Trophoblast cell (in vitro differentiated cells and primary cell): Measurements from ENCODE around the gene YBX2.

Experiments used
- DNase-seq, 2 donors: peaks; one replicate each; pipeline ENCODE4 v3.0.0-alpha.2; 2016
- H2AFZ ChIP-seq: 2 replicates; pipeline ENCODE4 v1.6.1; 2013; ENCODE audit warnings: low read length, moderate library complexity, mild to moderate bottlenecking; ENCODE audit not compliant: insufficient read depth, poor library complexity
- H2AK5ac ChIP-seq: 2 replicates; pipeline ENCODE4 v1.6.1; 2013; ENCODE audit warnings: mild to moderate bottlenecking, low read length
- H2BK120ac ChIP-seq: 2 replicates; pipeline ENCODE4 v1.6.1; 2013; ENCODE audit warnings: low read length, mild to moderate bottlenecking, moderate library complexity; ENCODE audit not compliant: insufficient read depth, poor library complexity
- H2BK12ac ChIP-seq: 2 replicates; pipeline ENCODE4 v1.6.1; 2013; ENCODE audit warnings: mild to moderate bottlenecking, low read length, moderate library complexity
- H2BK5ac ChIP-seq: 2 replicates; pipeline ENCODE4 v1.6.1; 2013; ENCODE audit warnings: low read length, low read depth, moderate library complexity, mild to moderate bottlenecking; ENCODE audit not compliant: poor library complexity
- H3K14ac ChIP-seq: 2 replicates; pipeline ENCODE4 v1.6.1; 2013; ENCODE audit warnings: mild to moderate bottlenecking, low read length
- H3K18ac ChIP-seq: 2 replicates; pipeline ENCODE4 v1.6.1; 2013; ENCODE audit warnings: mild to moderate bottlenecking, low read length
- H3K23ac ChIP-seq: 2 replicates; pipeline ENCODE4 v1.6.1; 2013; ENCODE audit warnings: low read length
- H3K27ac ChIP-seq: 2 replicates; pipeline ENCODE4 v1.5.1; 2013; ENCODE audit warnings: low read depth, mild to moderate bottlenecking, inconsistent platforms, low read length, moderate library complexity
- H3K27me3 ChIP-seq: 2 replicates; pipeline ENCODE4 v1.6.1; 2013; ENCODE audit warnings: inconsistent platforms, mild to moderate bottlenecking, low read length, moderate library complexity; ENCODE audit not compliant: insufficient read depth
- H3K36me3 ChIP-seq, 2 experiments: 1 replicate in 1 of 2; 2 replicates in 1 of 2; pipeline ENCODE4 v1.6.1; 2013; ENCODE audit warnings: low read length in 2 of 2, mild to moderate bottlenecking in 2 of 2, moderate library complexity in 1 of 2; ENCODE audit not compliant: insufficient read depth in 2 of 2, control insufficient read depth in 1 of 2
- H3K4ac ChIP-seq: 2 replicates; pipeline ENCODE4 v1.6.1; 2013; ENCODE audit warnings: low read depth, mild to moderate bottlenecking, low read length, moderate library complexity
- H3K4me1 ChIP-seq, 2 experiments: 1 replicate in 1 of 2; 2 replicates in 1 of 2; pipeline ENCODE4 v1.6.1; 2013; ENCODE audit warnings: low read length in 2 of 2, mild to moderate bottlenecking in 2 of 2, moderate library complexity in 1 of 2; ENCODE audit not compliant: insufficient read depth in 2 of 2, control insufficient read depth in 1 of 2
- H3K4me2 ChIP-seq: 2 replicates; pipeline ENCODE4 v1.6.1; 2013; ENCODE audit warnings: inconsistent platforms, mild to moderate bottlenecking, low read length, moderate library complexity
- H3K4me3 ChIP-seq: 2 replicates; pipeline ENCODE4 v1.5.1; 2013; ENCODE audit warnings: mild to moderate bottlenecking, low read depth, low read length, inconsistent platforms
- H3K79me1 ChIP-seq: one replicate; pipeline ENCODE4 v1.6.1; 2013; ENCODE audit warnings: low read length
- H3K79me2 ChIP-seq: 2 replicates; pipeline ENCODE4 v1.6.1; 2013; ENCODE audit warnings: low read length, mild to moderate bottlenecking; ENCODE audit not compliant: control insufficient read depth, insufficient read depth, poor library complexity
- H3K9ac ChIP-seq: 2 replicates; pipeline ENCODE4 v1.6.1; 2013; ENCODE audit warnings: mild to moderate bottlenecking, low read length
- H3K9me3 ChIP-seq: 2 replicates; pipeline ENCODE4 v1.6.1; 2013; ENCODE audit warnings: low read depth, mild to moderate bottlenecking, control low read depth, inconsistent platforms, low read length; ENCODE audit not compliant: insufficient read depth
- H4K12ac ChIP-seq: 2 replicates; pipeline ENCODE4 v1.6.1; 2013; ENCODE audit warnings: low read depth, mild to moderate bottlenecking, low read length, moderate library complexity
- H4K8ac ChIP-seq: 2 replicates; pipeline ENCODE4 v1.6.1; 2013; ENCODE audit warnings: low read depth, mild to moderate bottlenecking, low read length, moderate library complexity
- H4K91ac ChIP-seq: one replicate; pipeline ENCODE4 v1.6.1; 2013; ENCODE audit warnings: low read depth, mild to moderate bottlenecking, low read length, moderate library complexity
- WGBS: extraction: QIAGEN DNeasy Blood & Tissue Kit; methylation state at CpG from one replicate; pipeline ENCODE4 v1.1.7; 2013; ENCODE audit warnings: missing lambda C conversion rate; ENCODE audit not compliant: insufficient read length, insufficient coverage; ENCODE audit errors: extremely low coverage; 5-methylcytosine and 5-hydroxymethylcytosine counted together

YBX2 gene

DNA sequence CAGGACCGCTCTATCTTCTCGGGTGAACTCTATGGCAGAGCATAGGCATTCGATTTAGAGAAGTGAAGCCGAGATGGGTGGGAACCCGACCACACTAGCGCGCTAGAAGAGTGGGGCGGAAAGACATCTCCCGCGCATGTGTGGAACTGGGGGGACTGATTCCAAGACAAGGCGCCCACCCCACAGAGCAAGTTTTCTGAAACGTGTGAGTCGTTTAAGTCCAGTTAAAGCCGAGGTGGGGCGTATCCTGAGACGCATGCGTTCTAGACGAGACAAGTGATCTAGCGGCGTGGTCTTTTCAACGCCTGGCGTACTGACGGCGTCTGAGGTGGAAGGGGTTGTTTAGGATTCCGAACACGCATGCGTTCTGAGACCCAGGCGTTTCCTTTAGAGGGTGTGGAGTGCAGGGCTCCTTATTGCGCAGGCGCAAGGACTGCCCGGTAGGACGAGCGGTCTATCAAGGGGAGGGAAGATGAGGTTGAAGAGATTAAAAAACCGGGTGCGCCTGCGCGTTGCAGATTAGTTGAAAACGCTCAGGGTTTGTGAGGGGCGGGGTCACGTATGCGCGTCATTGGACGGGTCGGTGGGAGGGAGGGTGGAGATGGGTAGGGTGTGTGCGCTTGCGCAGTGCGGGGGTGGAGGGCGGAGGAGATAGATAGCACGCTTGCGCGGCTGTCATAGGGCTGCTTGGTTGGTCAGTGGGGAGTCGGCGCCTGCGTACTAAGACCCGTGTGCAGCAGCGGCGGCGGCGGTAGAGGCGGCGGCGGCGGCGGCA, 12.7 kb upstream of the YBX2 start, which contains the start of gene EIF5A:
Gene EIF5A (plus strand): TSS at position 718 of the 775 bp plus-strand sequence. CDS start 2,008 bp downstream, outside the sequence.
- Histone ChIP-seq H3K4me1 (peaks cover 4% of the 10 kb centered on the region in 2 experiments), H3K79me2 (peaks cover 22% of the 10 kb centered on the region), H2BK5ac (peak within 1 kb of the TSS; percentile 95), H3K4me3 (peak within 1 kb of the TSS; percentile 99), H3K23ac (no peak within 1 kb of the TSS), H3K27me3 (no peaks in the 10 kb centered on the region), H2BK120ac (peak within 1 kb of the TSS; percentile 82), H2BK12ac (no peak within 1 kb of the TSS), H3K4me2 (peak within 1 kb of the TSS; percentile 97), H3K9ac (peak within 1 kb of the TSS; percentile 99), H3K14ac (peak within 1 kb of the TSS; percentile 97), H3K18ac (peak within 1 kb of the TSS; percentile 98), H2AK5ac (peak within 1 kb of the TSS; percentile 98), H3K36me3 (peaks cover 18 to 24% of the 10 kb centered on the region in 2 experiments), H4K8ac (peak within 1 kb of the TSS; percentile 96), H3K79me1 (peaks cover 16% of the 10 kb centered on the region), H3K27ac (peak within 1 kb of the TSS; percentile 90), H3K9me3 (no peaks in the 10 kb centered on the region), H3K4ac (peak within 1 kb of the TSS; percentile 80), H4K12ac (peak within 1 kb of the TSS; percentile 93), H4K91ac (peak within 1 kb of the TSS; percentile 94), H2AFZ (peak within 1 kb of the TSS; percentile 89)
- no CpG with 5 or more reads among the region's 64 CpGs for WGBS
- peak; percentile 100 for DNase-seq

DNA sequence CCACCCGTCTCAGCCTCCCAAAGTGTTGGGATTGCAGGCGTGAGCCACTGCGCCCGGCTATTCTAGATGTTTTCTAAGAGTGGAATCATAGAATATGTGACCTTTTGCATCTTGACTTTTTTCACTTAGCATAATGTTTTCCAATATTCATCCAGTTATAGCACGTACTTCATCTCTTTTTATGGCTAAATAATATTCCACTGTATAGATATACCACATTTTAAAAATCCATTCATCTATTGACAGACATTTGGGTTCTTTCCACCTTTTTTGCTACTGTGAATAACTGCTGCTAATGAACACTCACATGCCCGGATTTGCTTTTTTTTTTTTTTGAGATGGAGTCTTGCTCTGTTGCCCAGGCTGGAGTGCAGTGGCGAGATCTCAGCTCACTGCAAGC, 9.7 kb upstream of the YBX2 start:
- H3K4ac ChIP-seq, result no peak overlapping the region
- H2BK12ac ChIP-seq, result no peak overlapping the region
- no peak overlapping the region for H4K8ac ChIP-seq
- no peaks in the 10 kb centered on the region for H3K27me3 ChIP-seq
- H4K91ac ChIP-seq, result no peak overlapping the region
- H2AK5ac ChIP-seq, result no peak overlapping the region
- peaks cover 17% of the 10 kb centered on the region for H3K79me2 ChIP-seq
- H3K9me3 ChIP-seq, result no peaks in the 10 kb centered on the region
- H3K79me1 ChIP-seq, result peaks cover 16% of the 10 kb centered on the region
- no peak overlapping the region for H2BK120ac ChIP-seq
- no peak overlapping the region for H3K9ac ChIP-seq
- no peak overlapping the region for H2AFZ ChIP-seq
- H3K27ac ChIP-seq, result no peak overlapping the region
- no peak overlapping the region for H4K12ac ChIP-seq
- DNase-seq, result no peak
- H3K4me3 ChIP-seq, result no peak overlapping the region
- no peaks in the 10 kb centered on the region for H3K36me3 ChIP-seq
- no peak overlapping the region for H2BK5ac ChIP-seq
- no peak overlapping the region for H3K14ac ChIP-seq
- H3K4me1 ChIP-seq, result peaks cover 3 to 4% of the 10 kb centered on the region in 2 experiments
- H3K18ac ChIP-seq, result no peak overlapping the region
- H3K23ac ChIP-seq, result no peak overlapping the region
- WGBS, result no CpG with 5 or more reads among the region's 7 CpGs
- no peak overlapping the region for H3K4me2 ChIP-seq

GRCh38 chr17:7296189-7296861, 1.9 kb upstream of the YBX2 start:
- Histone ChIP-seq H3K4ac (no peak overlapping the region), H3K9ac (no peak overlapping the region), H3K14ac (no peak overlapping the region), H2AFZ (no peak overlapping the region), H3K27ac (no peak overlapping the region), H3K79me1 (no peaks in the 10 kb centered on the region), H4K12ac (no peak overlapping the region), H2BK12ac (no peak overlapping the region), H3K4me2 (peak overlapping the region; percentile 45), H4K91ac (no peak overlapping the region), H3K18ac (no peak overlapping the region), H3K36me3 (no peaks in the 10 kb centered on the region), H3K27me3 (peaks cover 21% of the 10 kb centered on the region), H2BK5ac (no peak overlapping the region), H4K8ac (no peak overlapping the region), H3K4me1 (peaks cover 4 to 8% of the 10 kb centered on the region in 2 experiments), H3K4me3 (no peak overlapping the region), H3K79me2 (no peaks in the 10 kb centered on the region), H2AK5ac (no peak overlapping the region), H3K9me3 (peaks cover 5% of the 10 kb centered on the region), H2BK120ac (no peak overlapping the region), H3K23ac (peak overlapping the region; percentile 29)
- WGBS, result no CpG with 5 or more reads among the region's 51 CpGs
- peak; percentile 88 to 94 for DNase-seq

DNA sequence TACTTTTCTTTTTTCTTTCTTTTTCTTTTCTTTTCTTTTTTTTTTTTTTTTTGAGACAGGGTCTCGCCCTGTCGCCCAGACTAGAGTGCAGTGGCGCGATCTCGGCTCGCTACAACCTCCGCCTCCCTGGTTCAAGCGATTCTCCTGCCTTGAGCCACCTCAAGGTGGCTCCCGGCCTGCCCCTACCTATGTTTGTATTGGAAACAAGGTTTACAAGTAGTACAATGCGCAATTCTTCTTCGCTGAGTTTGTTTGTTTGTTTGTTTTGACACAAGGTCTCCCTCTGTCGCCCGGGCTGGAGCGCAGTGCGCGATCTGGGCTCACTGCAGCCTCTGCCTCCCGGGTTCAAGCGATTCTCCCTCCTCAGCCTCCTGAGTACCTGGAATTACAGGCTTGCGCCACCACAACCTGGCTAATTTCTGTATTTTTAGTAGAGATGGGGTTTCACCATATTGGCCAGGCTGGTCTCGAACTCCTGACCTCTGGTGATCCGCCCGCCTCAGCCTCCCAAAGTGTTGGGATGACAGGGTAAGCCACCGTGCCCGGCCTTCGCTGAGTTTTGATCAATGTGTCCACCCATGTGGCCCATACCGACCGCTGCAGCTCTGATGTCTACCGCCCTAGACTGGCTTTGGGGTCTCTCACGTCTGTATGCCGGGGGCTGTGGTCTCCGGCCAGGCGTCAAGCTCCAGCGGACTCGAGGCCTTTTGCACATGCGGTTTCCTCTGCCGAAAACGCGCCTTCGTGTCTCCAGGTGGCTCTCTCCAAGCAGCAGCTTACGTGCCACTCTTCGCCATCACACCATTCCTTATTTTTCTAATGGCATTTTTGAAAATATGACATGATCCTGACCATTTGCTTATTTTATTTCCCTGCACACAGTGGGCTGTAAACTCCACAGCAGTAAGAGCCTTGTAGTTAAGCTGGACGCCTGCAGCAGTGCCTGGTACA, 1.1 kb upstream of the YBX2 start:
- WGBS, result no CpG with 5 or more reads among the region's 42 CpGs
- Histone ChIP-seq H3K27ac (no peak overlapping the region), H3K4me3 (no peak overlapping the region)

More for the DNA sequence above, 1.1 kb upstream of the YBX2 start:
- no peaks in the 10 kb centered on the region for H3K79me2 ChIP-seq
- no peaks in the 10 kb centered on the region for H3K79me1 ChIP-seq
- H2AK5ac ChIP-seq, result no peak overlapping the region
- no peak overlapping the region for H3K14ac ChIP-seq
- H3K23ac ChIP-seq, result no peak overlapping the region
- no peak overlapping the region for H4K8ac ChIP-seq
- no peak overlapping the region for H2AFZ ChIP-seq
- no peak overlapping the region for H3K18ac ChIP-seq
- H3K9me3 ChIP-seq, result peaks cover 5% of the 10 kb centered on the region
- no peak overlapping the region for H3K4ac ChIP-seq
- H2BK5ac ChIP-seq, result no peak overlapping the region
- peaks cover 4 to 8% of the 10 kb centered on the region in 2 experiments for H3K4me1 ChIP-seq
- no peak overlapping the region for H2BK120ac ChIP-seq
- H3K27me3 ChIP-seq, result peaks cover 21% of the 10 kb centered on the region
- H3K36me3 ChIP-seq, result no peaks in the 10 kb centered on the region
- no peak overlapping the region for H3K9ac ChIP-seq
- H3K4me2 ChIP-seq, result peak overlapping the region; percentile 45
- H2BK12ac ChIP-seq, result no peak overlapping the region
- peak; percentile 33 to 62 for DNase-seq
- no peak overlapping the region for H4K12ac ChIP-seq
- no peak overlapping the region for H4K91ac ChIP-seq
